Prostate gland (tissue), 2 donors: ENCODE results near the gene CRP. TPM values are rescaled to one million over a fixed set of nuclear protein-coding genes. Genes with fewer than 3 reads are reported as not detected.
A peak's percentile ranks its signal among the peaks of the same experiment; 100 is the strongest.

Experiments used
- DNase-seq: peaks from one replicate; pipeline ENCODE4 v3.0.0-alpha.2; 2019; ENCODE audit warnings: low spot score
- H3K27ac ChIP-seq, 2 donors: fragments of 200-600 bp; sonication (generic); 2 replicates each; pipeline ENCODE4 v1.5.1; 2017 to 2019
- H3K27me3 ChIP-seq: fragments of 200-600 bp; sonication (generic); replicated peaks from 2 replicates; pipeline ENCODE4 v1.5.1; 2019; ENCODE audit not compliant: insufficient read depth
- H3K36me3 ChIP-seq, 2 donors: fragments of 200-600 bp; sonication (generic); 1 replicate in 1 of 2; 2 replicates in 1 of 2; pipeline versions ENCODE4 v1.5.1 to v1.8.1; 2017 to 2019
- H3K4me1 ChIP-seq: fragments of 200-600 bp; sonication (generic); replicated peaks from 2 replicates; pipeline ENCODE4 v1.5.1; 2019
- H3K4me3 ChIP-seq, 2 donors: fragments of 200-600 bp; sonication (generic); 2 replicates each; pipeline ENCODE4 v1.5.1; 2017 to 2019
- H3K9me3 ChIP-seq: fragments of 200-600 bp; sonication (generic); 2 replicates; pipeline ENCODE4 v1.5.1; 2017
- POLR2A ChIP-seq: fragments of 450-650 bp; IDR thresholded peaks from one replicate; pipeline ENCODE4 v1.6.1; 2016; ENCODE audit warnings: antibody characterized with exemption, mild to moderate bottlenecking
- POLR2AphosphoS5 ChIP-seq: sonication (generic); formaldehyde crosslinking; IDR thresholded peaks from one replicate; pipeline ENCODE4 v1.6.1; 2017; ENCODE audit warnings: antibody characterized with exemption
- WGBS: methylation state at CpG from one replicate; pipeline ENCODE4 v1.1.5; 2018; 5-methylcytosine and 5-hydroxymethylcytosine counted together
- intact Hi-C: fragments of 100-400 bp; cut with DNase I; formaldehyde crosslinking; loops from one replicate; pipeline ENCODE4 v1.14.2; 2022
- total RNA-seq, 2 donors: library from RNA; depleted of rRNA; stranded (reverse); fragments of >200 nt; gene quantifications; one replicate each; pipeline ENCODE4 v1.1.0, GENCODE V29; 2016
- TF ChIP-seq, protein P1 (sequence below), 4 experiments: fragments of 200-600 bp in 2 of 4; fragments of 450-650 bp in 2 of 4; sonication (generic) in 2 of 4; IDR thresholded peaks; 1 replicate in 3 of 4; 2 replicates in 1 of 4; pipeline ENCODE4 v1.5.1; 2016 to 2019; ENCODE audit warnings: antibody characterized with exemption in 4 of 4, mild to moderate bottlenecking in 2 of 4, moderate library complexity in 2 of 4

Gene CRP
- total RNA-seq, 2 donors from 2014 or later: 0.55 TPM; not detected in 1

DNA sequence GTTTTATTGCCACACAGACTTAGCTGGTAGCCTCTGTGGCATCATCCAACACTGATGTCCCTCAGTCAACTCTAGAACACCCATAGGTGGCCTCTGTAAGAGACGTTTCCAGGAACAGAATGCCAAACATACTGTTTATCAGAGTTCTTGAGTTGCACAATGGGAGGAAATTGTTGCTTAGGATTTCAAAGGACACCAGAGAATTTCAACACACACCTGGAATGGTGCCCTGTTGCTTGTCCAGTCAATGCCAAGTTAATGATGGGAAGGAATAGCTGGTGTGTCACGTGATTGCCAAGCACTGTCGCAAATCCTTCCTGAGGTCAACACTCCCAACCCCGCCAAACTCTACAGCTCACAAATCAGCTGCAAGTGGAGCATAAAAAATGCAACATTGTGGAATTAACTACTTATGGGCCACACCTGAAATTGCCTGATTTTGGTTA is 37.8 kb upstream of the CRP start:
- Histone ChIP-seq H3K9me3 (no peaks in the 10 kb centered on the region), H3K27me3 (no peaks in the 10 kb centered on the region), H3K4me1 (no peaks in the 10 kb centered on the region), H3K4me3 (no peak overlapping the region), H3K27ac (no peak overlapping the region), H3K36me3 (no peaks in the 10 kb centered on the region)
- no peak for TF ChIP-seq POLR2A
- peak; percentile 91 for TF ChIP-seq POLR2AphosphoS5
- WGBS: 42% methylated on average over 4 of the region's 4 CpGs
- intact Hi-C loops: no loop called here
- DNase-seq: peak; percentile 74

DNA sequence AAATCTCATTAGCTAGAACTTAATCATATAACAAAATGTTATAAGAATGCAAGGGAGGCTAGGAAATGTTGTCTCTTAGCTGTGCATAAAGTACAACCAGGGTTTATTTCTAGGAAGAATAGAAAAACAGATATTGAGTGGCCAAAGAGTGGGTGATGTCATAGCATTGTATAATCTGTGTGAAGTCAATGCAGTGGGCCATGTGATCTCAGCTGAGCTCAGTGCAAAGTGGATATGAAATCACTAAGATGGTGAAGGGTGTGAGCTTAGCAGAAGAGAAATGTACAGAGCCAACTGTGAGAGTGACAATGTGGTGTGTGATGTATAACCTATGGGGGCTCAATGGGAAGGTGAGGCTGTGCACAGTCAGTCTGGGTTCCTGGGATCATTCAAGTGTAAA is 36.6 kb upstream of the CRP start:
- intact Hi-C loops: no loop called here

DNA sequence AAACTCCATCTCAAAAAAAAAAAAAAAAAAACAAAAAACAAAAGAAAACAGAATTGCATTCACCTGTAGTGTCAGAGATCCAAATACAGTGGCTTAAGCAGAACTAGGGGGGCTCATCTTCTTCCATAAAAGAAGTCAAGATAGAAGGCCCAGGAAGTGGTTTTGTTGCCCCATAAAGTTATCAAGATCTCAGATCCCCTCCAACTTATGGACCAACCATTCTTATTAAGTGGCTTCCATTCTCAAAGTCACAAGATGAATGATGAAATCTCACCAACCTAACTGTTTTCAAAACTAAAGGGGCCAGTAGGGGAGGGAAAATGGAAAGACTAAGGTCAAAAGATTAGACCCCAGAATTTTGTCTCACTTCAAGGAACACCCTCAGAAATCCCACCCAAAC is 36.2 kb upstream of the CRP start:
- Histone ChIP-seq H3K4me1 (no peaks in the 10 kb centered on the region), H3K36me3 (no peaks in the 10 kb centered on the region), H3K27ac (no peak overlapping the region), H3K9me3 (no peaks in the 10 kb centered on the region), H3K27me3 (no peaks in the 10 kb centered on the region), H3K4me3 (no peak overlapping the region)
- DNase-seq: no peak
- TF ChIP-seq POLR2AphosphoS5 (no peak), POLR2A (no peak)
- TF ChIP-seq, protein P1, sequence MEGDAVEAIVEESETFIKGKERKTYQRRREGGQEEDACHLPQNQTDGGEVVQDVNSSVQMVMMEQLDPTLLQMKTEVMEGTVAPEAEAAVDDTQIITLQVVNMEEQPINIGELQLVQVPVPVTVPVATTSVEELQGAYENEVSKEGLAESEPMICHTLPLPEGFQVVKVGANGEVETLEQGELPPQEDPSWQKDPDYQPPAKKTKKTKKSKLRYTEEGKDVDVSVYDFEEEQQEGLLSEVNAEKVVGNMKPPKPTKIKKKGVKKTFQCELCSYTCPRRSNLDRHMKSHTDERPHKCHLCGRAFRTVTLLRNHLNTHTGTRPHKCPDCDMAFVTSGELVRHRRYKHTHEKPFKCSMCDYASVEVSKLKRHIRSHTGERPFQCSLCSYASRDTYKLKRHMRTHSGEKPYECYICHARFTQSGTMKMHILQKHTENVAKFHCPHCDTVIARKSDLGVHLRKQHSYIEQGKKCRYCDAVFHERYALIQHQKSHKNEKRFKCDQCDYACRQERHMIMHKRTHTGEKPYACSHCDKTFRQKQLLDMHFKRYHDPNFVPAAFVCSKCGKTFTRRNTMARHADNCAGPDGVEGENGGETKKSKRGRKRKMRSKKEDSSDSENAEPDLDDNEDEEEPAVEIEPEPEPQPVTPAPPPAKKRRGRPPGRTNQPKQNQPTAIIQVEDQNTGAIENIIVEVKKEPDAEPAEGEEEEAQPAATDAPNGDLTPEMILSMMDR (IDR thresholded peaks at IDR 0.05): no peak
- intact Hi-C loops: no loop called here

More for the DNA sequence above, 36.6 kb upstream of the CRP start:
- Histone ChIP-seq H3K9me3 (no peaks in the 10 kb centered on the region), H3K36me3 (no peaks in the 10 kb centered on the region), H3K4me1 (no peaks in the 10 kb centered on the region), H3K27ac (no peak overlapping the region), H3K27me3 (no peaks in the 10 kb centered on the region), H3K4me3 (no peak overlapping the region)
- TF ChIP-seq POLR2AphosphoS5 (no peak), POLR2A (no peak)
- TF ChIP-seq, protein P1 (IDR thresholded peaks at IDR 0.05): no peak
- DNase-seq: no peak

DNA sequence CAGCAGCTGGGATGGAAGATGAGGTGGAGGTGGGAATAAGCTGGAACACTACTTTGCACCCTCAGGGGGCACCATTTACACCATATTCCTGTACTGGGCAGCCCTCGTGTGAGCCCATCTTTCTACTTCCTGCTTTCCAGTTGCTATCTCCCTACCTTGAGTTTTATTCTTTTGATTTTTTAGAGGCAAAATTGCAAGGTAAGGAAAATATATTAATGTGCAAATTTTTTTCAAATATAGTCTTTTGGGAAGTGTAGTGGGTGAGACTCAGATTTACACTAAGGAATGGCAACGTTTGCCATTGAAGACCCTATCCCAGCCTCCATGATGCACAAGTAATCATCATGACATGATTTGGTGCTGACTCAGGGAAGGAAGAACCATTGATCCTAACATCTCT is 35.2 kb upstream of the CRP start:
- DNase-seq: no peak
- Histone ChIP-seq H3K9me3 (no peaks in the 10 kb centered on the region), H3K36me3 (no peaks in the 10 kb centered on the region), H3K4me3 (no peak overlapping the region), H3K27ac (no peak overlapping the region), H3K4me1 (no peaks in the 10 kb centered on the region), H3K27me3 (no peaks in the 10 kb centered on the region)
- intact Hi-C loops: no loop called here
- 72% methylated on average over 2 of the region's 2 CpGs for WGBS
- TF ChIP-seq POLR2AphosphoS5: no peak
- TF ChIP-seq, protein P1 (IDR thresholded peaks at IDR 0.05): no peak
- TF ChIP-seq POLR2A: no peak

DNA sequence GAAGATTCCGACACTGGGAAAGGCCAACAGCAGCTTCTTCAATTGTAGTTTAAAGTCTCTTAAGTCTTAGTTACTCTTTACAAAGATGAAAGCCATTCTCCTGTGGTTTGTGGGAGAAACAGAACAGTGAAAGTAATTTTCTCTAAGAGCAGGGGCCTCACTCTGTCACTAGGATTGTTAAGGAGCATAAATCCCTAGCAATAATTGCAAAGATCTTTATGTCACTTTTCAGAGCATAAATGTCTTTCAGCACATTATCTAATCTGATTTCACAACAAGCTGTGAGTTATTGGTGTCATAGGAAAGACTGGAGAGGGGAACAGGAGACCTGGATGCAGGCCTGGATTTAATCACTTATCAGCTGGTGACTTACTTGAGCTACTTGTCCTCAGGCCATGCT is 34.0 kb upstream of the CRP start:
- Histone ChIP-seq H3K4me3 (no peak overlapping the region), H3K27me3 (no peaks in the 10 kb centered on the region), H3K4me1 (no peaks in the 10 kb centered on the region), H3K9me3 (no peaks in the 10 kb centered on the region), H3K27ac (no peak overlapping the region), H3K36me3 (no peaks in the 10 kb centered on the region)
- no peak for TF ChIP-seq POLR2A
- TF ChIP-seq POLR2AphosphoS5: no peak
- TF ChIP-seq, protein P1 (IDR thresholded peaks at IDR 0.05): no peak
- intact Hi-C loops: no loop called here
- 78% methylated on average over 1 of the region's 1 CpG for WGBS
- DNase-seq: no peak
